HG02884 (cell line): ENCODE measurements around the gene LRRC8A.
"Not testable (repeated sequence)": the region's sequence is repeated elsewhere in the genome, so short reads cannot be mapped to it uniquely, and the experiment has no call there.

Experiments used
- ATAC-seq: cut with Tn5 transposase; IDR thresholded peaks from one replicate; pipeline ENCODE4 v1.9.1; 2021; ENCODE audit warnings: mild to moderate bottlenecking, moderate library complexity; ENCODE audit not compliant: unreplicated experiment

LRRC8A gene

GRCh38 chr9:128919402-128920089 lies 37.6 kb downstream of the LRRC8A start:
- ATAC-seq = no peak

DNA sequence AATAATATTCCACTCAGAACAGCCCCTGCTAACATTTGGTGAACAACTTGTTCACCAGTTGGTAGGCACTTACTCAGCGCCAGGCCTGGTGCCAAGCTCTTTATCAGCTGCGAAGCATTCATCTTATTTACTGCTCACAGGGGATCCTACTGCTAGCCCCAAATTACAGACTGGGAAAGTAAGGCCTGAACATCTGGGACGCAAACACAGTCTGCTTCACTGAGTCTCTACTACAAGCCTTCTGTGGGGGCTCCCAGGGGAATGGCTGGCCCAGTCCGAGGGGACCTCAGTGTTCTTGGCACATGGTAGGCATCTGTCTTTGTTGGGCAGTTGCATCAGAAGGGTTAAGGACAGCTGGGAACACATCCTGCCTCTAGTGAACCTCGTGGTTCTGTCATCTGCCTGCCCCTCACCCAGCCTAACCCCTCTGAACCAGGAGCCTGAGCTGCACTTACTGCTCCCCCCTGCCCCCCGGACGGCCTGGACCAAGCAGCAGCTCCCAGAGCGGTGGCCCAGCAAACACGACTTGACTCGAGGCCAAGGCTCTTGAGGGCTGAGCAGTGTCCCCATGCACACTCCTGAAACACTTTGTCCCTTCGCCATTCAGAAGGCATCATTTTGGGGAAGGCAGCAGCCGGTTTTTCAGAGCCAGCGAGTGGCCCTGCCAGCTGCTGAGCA lies 38.6 kb downstream of the LRRC8A start, which contains the start of gene PHYHD1:
PHYHD1 (plus strand) TSS at position 602 of the 678 bp plus-strand sequence. CDS start 1,342 bp downstream, outside the sequence.
- ATAC-seq = no peak

DNA sequence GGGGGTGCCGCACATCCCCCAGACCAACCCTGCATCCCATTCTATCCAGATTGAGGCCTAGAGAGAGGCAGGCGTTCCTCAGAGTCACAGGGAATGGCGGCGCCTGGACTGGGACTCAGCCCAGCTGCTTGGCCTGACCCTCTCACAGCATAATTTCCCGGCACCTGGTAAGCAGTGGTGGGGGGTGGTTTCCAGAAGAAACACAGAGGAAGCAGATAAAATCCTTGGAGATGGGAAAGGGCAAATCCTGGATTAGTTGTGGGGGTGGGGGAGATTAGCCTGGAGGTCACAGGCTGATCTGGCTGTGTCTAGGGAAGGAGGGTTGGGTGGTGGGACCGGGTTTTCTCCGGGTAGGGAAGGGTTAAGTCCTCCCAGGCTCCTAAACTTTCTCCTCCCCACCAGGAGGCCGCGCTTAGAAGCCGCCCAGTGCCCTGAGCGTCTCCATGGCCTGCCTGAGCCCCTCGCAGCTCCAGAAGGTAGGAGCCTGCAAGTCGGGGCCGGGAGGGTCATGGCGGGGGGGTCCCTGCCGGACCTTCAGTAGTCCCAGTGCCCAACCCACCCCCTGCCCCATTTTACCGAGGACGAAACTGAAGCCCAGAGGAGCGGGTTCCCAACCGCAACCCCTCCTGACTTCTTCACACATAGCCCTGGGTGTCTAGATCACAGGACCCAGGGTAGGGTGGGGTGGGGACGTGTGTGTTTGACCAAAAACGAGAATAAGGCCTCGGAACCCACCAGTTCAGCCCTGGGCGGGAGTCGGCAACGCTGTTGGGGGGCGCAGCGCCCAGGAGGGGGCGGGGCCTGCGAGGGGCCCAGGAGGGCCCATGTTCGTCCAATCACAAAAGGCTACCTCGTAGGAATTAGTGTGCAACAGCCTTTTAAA lies 40.2 kb downstream of the LRRC8A start:
- no peak for ATAC-seq

GRCh38 chr9:128923493-128923883 lies 41.6 kb downstream of the LRRC8A start:
- ATAC-seq = no peak

DNA sequence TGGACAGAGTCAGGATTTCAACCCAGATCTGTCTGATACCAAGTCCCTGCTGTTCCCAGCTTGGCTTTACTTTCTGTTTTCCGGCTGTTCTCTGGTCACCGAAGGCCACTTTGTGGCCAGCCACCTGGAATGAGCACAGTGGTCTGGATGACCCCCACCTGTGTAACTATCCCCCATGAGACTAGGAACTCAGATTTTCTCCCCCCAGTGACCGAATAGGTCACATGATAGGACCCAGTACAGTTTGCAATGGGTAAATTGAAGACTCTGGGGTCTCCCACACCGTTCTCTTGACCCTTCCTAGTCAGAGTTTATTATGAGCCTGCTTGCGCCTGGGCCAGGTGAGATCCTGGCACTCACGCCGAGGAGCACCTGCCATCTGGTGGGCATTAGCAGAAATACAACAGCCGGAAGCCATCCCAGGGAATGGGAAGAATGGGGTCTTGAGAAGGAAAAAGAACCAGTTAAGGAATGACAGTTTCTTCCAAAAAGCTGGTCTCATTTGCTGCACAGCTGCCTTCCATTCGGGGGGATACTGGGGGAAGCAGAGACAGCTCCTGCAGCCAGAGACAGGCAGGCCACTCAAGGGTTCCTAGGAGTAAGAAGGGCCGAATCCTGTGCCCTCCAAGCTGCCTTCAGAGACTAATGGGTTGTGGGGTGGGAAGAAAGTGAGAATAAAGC lies 45.9 kb downstream of the LRRC8A start:
- ATAC-seq = no peak

GRCh38 chr9:128928624-128929023 lies 46.7 kb downstream of the LRRC8A start:
- no peak for ATAC-seq

DNA sequence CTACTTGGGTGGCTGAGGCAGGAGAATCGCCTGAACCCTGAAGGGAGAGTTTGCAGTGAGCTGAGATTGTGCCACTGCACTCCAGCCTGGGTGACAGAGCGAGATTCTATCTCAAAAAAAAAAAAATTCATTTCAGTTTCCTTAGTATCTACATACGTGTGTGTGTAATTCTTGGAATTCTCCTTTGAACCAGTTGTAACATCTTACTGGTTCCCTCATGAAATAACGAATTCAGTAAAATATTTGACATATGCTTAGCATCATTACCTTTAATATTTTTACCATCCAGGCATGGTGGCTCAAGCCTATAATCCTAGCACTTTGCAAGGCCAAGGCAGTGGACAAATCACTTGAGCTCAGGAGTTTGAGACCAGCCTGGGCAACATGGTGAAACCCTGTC lies 47.6 kb downstream of the LRRC8A start:
- ATAC-seq = no peak

GRCh38 chr9:128933731-128934130 lies 51.8 kb downstream of the LRRC8A start:
- no peak for ATAC-seq

GRCh38 chr9:128936171-128936865 lies 54.4 kb downstream of the LRRC8A start:
- no peak for ATAC-seq

DNA sequence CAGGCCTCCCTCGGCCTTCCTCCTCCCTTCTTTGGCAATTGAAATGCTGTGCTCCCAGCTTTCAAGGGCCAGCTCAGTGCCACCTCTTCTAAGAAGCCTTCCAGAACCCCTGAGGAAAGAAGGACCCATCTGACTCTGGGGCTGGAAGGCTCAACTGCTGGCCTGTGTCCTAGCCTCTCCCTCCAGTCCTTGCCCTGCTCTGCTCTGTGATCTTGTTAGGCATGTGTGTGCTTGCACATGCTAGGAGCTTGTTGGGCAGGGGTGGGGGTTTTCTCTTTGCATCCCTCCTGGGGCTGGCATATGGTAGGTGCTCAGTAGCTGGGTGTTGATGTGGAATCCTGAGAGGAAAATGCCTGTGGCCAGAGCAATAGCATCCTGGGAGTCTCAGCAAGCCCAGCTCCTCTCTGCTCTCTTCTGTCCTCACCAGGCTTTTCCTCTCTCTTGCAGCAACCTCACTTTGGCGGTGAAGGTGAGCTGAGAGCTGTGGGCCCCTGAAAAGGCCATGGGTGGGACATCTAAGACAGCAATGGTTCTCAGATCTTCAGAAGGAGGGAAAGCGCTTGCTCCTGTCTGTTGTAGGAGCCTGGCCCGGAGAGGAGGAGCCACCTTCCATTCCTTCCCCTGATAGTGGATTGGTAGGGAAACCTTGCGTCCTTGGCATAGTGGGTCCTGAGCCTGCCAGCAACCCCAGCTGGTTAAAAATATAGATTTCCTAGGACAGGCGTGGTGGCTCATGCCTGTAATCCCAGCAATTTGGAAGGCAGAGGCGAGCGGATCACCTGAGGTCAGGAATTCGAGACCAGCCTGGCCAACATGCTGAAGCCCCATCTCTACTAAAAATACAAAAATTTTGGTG lies 55.6 kb downstream of the LRRC8A start:
- ATAC-seq = no peak

- ATAC-seq = no peak
Observed at GRCh38 chr9:128940271-128940921, 58.5 kb downstream of the LRRC8A start.

DNA sequence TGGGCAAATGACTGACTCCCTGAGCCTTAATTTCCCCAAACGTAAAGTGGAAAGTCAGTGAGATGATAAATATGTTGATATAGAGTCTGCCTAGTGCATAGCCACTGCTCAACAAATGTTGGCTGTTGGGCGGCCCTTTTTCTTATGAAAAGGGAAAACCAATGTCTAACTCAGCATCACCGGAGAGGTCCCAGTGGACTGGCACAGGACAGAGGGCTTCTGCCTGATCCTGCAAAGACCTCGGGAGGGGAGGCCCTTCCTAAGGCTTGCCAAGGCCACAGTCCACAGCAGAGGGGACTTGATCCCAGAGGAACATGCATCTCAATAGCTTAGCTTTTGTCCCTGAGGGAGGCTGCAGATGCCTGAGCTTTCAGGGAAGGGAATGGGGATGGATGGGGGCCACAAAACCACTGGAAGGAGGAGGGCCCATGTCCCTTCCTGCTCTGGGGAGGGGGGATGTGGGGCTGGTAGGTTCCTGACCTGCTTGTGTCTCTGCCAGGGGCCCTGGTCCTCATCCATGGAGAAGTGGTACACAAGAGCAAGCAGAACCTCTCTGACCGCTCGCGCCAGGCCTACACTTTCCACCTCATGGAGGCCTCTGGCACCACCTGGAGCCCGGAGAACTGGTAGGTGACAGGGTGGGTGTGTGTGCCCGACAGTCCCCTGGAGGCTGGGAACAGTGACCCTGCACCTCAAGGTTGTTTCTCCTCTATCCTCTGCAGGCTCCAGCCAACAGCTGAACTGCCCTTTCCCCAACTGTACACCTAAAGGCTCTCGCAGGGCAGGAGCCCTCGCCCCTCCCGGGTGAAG lies 59.2 kb downstream of the LRRC8A start:
- ATAC-seq = no peak

GRCh38 chr9:128943832-128944620 lies 62.1 kb downstream of the LRRC8A start:
- no peak for ATAC-seq

DNA sequence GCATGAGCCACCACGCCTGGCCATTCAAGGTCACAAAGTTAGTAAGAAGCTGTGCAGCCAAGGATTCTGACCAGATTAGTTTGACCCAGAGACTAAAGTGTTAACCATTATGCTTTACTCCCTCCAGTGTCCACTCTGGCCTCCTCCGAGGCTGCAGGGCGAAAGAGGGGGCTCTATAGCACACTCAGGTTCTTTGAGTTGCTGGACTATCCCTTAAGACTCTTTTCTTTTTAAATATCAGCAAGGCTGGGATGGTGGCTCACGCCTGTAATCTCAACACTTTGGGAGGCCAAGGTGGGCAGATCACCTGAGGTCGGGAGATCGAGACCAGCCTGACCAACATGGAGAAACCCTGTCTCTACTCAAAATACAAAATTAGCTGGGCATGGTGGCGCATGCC lies 63.0 kb downstream of the LRRC8A start:
- ATAC-seq = not testable (repeated sequence)

DNA sequence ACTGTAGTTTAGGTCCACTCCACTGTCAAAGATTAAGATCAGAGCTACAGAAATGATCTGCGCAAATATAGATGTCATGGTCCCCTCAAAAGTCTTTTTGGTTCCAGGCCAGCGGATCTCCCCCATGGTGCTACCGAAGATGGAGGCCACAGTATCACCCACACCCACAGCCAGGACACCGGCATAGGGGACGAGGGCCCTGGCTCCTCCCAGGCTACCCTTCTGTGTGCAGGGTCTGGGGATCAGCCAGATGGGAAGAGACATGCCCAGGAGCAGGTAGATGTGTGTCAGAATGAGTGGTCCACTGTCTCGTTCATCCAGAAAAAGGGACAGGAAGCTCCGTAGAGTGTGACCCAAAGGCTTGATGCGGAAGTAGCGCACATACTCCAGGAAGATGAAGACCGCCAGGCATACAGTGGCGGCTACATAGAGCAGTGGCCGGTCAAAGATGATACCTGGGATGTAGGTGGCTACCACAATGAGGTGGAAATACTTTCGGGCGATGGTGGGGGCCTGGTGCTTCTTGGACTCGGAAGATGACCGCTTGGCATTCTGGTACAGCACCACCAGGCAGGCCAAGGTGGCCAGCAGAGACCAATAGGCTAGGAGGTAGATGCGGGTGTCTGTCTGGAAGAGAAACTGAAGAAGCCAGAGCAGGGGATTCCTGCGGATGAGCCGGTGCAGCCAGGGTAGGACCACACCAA lies 64.0 kb downstream of the LRRC8A start:
- no peak for ATAC-seq

DNA sequence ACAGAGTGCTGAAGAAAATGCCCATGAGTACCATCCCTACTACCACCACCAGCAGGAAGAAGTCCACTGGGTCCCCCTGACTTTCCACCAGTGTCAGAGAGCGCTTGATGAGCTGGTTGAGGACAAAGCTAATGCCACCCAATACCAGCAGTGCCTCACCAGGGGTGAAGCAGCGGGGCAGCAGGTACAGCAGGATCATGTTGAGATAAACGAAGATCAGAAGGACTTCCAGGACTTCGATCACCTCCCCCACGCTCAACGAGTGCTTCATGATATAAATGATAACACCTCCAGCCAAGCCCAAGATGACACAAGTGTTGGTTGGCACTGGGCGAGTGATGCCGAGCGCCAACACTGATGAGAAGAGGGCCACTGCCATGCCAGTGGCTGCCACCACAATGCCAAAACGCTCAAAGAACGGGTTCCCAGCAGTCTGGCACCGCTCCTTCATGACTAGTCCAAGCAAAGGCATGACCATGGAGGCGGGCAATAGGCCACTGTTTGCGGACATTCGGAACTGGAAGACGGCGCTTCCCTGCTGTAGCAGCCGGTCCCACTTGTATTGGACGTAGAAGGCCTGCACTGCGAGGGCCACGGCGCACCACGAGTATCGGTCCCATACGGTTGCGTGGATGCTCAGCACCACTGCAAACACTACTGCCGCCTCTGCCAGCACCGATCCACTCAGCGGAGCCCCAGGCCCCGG lies 64.8 kb downstream of the LRRC8A start:
- no peak for ATAC-seq
